ENCODE results near the gene AK8.

Gene AK8

DNA sequence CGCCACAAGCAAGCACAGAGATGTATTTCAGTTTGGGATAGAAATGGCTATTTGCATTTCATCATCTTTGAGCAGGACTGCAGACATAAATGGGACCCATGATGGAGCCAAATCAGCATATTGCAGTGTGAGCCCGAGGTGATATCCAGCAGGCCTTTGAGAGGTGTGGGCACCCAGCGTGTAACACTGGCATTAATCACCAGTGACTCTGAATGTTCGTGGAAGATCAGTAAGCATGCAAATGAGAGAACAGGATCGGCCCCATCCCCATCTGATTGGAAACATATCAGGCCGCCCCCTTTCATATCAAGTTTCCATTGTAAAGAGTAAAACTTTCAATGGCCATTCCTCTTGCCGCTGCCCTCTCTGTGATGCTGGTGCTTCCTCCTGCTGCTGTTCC is 123.8 kb downstream of the AK8 start:
- Histone ChIP-seq H3K4me2 (ENCODE audit: low read length) (no peak overlapping the region), H3K4me3 (ENCODE audit: low read length) (no peak overlapping the region), H3K9ac (ENCODE audit: low read length) (no peak overlapping the region), H3K36me3 (replicated peaks; ENCODE audit: low read depth, low read length) (no peaks in the 10 kb centered on the region), H2AFZ (ENCODE audit: low read depth, low read length) (no peak overlapping the region), H3K27ac (ENCODE audit: low read length) (no peak overlapping the region), H4K20me1 (ENCODE audit: insufficient read depth, low read length) (no peaks in the 10 kb centered on the region), H3K27me3 (ENCODE audit: low read depth, low read length) (peaks cover 6% of the 10 kb centered on the region), H3K9me3 (ENCODE audit: insufficient read depth, low read length) (no peaks in the 10 kb centered on the region), H3K79me2 (ENCODE audit: low read length) (no peaks in the 10 kb centered on the region), H3K4me1 (ENCODE audit: low read length) (no peaks in the 10 kb centered on the region)
- TF ChIP-seq, protein P1, sequence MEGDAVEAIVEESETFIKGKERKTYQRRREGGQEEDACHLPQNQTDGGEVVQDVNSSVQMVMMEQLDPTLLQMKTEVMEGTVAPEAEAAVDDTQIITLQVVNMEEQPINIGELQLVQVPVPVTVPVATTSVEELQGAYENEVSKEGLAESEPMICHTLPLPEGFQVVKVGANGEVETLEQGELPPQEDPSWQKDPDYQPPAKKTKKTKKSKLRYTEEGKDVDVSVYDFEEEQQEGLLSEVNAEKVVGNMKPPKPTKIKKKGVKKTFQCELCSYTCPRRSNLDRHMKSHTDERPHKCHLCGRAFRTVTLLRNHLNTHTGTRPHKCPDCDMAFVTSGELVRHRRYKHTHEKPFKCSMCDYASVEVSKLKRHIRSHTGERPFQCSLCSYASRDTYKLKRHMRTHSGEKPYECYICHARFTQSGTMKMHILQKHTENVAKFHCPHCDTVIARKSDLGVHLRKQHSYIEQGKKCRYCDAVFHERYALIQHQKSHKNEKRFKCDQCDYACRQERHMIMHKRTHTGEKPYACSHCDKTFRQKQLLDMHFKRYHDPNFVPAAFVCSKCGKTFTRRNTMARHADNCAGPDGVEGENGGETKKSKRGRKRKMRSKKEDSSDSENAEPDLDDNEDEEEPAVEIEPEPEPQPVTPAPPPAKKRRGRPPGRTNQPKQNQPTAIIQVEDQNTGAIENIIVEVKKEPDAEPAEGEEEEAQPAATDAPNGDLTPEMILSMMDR (IDR thresholded peaks at IDR 0.05; ENCODE audit: low read depth, low read length): no peak
- no peak for TF ChIP-seq EZH2phosphoT487 (IDR thresholded peaks at IDR 0.05; ENCODE audit: low read depth)

DNA sequence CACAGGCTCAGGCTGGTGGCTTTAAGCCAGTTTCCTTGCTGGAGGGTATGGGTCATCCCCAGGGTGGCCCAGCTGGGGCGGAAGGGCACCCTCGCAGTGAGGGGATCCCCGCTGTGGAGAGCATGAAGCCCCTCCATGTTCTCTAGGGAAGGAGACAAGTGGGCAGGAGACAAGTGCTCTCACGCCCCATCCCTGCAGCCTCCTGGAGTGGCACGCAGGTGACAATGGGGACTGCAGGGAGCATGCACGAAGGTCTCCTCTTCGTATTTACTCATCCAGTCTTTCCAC is 124.5 kb downstream of the AK8 start:
- Histone ChIP-seq H3K9me3 (ENCODE audit: insufficient read depth, low read length) (no peaks in the 10 kb centered on the region), H3K4me2 (ENCODE audit: low read length) (no peak overlapping the region), H3K79me2 (ENCODE audit: low read length) (no peaks in the 10 kb centered on the region), H3K27ac (ENCODE audit: low read length) (no peak overlapping the region), H2AFZ (ENCODE audit: low read depth, low read length) (no peak overlapping the region), H4K20me1 (ENCODE audit: insufficient read depth, low read length) (no peaks in the 10 kb centered on the region), H3K27me3 (ENCODE audit: low read depth, low read length) (peaks cover 6% of the 10 kb centered on the region), H3K4me3 (ENCODE audit: low read length) (no peak overlapping the region), H3K9ac (ENCODE audit: low read length) (no peak overlapping the region), H3K36me3 (replicated peaks; ENCODE audit: low read depth, low read length) (no peaks in the 10 kb centered on the region), H3K4me1 (ENCODE audit: low read length) (no peaks in the 10 kb centered on the region)
- TF ChIP-seq EZH2phosphoT487 (IDR thresholded peaks at IDR 0.05; ENCODE audit: low read depth): no peak
- TF ChIP-seq, protein P1 (IDR thresholded peaks at IDR 0.05; ENCODE audit: low read depth, low read length): no peak

DNA sequence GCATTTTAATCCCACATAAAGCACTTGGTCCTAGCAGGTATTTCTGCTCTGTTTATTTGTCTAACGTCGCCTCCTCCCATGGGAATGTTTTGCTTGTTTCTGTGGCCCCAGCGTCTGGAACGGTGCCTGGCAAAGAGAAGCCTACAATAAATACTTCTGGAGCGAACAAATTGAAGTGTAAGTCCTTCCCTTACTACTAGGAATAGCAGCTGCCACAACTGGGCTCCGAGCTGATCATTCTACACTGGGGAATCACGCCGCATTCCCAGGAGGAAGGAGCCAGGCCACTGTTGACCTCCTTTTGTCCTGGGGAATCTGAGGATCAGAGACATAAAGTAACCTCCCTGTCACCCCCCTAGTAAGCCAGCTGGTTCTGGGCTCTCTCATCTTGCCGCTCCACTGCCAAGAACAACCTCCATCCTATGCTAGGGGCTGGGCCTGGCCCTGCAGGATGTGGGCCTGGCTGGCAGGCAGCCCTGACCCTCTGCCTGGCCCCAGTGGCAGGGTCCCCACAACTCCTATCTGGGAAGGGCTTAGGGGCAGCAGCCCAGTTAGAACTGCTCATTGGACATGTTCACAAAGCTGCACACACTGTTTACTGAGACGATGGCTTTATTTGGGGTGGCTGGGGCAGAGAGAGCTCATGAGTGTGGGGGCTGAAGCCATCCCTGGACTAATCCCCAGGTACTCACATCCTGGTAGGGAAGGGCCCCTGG is 125.0 kb downstream of the AK8 start:
- H3K27ac ChIP-seq (ENCODE audit: low read length): no peak overlapping the region
- H2AFZ ChIP-seq (ENCODE audit: low read depth, low read length): no peak overlapping the region
- peaks cover 6% of the 10 kb centered on the region for H3K27me3 ChIP-seq (ENCODE audit: low read depth, low read length)
- no peak overlapping the region for H3K4me2 ChIP-seq (ENCODE audit: low read length)
- H3K4me3 ChIP-seq (ENCODE audit: low read length): no peak overlapping the region
- TF ChIP-seq, protein P1 (IDR thresholded peaks at IDR 0.05; ENCODE audit: low read depth, low read length): no peak
- no peak for TF ChIP-seq EZH2phosphoT487 (IDR thresholded peaks at IDR 0.05; ENCODE audit: low read depth)
- no peaks in the 10 kb centered on the region for H3K9me3 ChIP-seq (ENCODE audit: insufficient read depth, low read length)
- no peaks in the 10 kb centered on the region for H3K36me3 ChIP-seq (replicated peaks; ENCODE audit: low read depth, low read length)
- H3K79me2 ChIP-seq (ENCODE audit: low read length): no peaks in the 10 kb centered on the region
- H3K4me1 ChIP-seq (ENCODE audit: low read length): no peaks in the 10 kb centered on the region
- no peaks in the 10 kb centered on the region for H4K20me1 ChIP-seq (ENCODE audit: insufficient read depth, low read length)
- no peak overlapping the region for H3K9ac ChIP-seq (ENCODE audit: low read length)

DNA sequence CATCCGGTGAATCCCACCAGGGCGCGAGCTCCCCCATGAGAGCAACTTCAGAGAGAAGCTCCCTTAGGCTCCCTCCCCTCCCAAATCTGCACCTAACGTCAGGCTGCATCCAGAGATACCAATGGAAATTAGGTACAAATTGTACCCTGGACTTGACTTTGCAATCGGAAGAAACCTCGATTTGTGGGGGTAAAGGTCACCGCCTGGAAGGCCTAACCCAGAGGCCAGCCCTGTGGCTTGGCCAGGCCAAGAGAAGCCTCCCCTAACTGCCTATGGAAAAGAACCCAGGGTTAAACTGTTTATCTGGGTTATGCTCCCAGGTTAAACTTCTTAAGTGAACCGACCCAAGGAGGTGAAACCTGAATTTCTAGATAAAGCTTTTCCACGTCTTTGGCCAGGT is 127.4 kb downstream of the AK8 start:
- Histone ChIP-seq H4K20me1 (ENCODE audit: insufficient read depth, low read length) (no peaks in the 10 kb centered on the region), H3K27me3 (ENCODE audit: low read depth, low read length) (peaks cover 6% of the 10 kb centered on the region), H3K9ac (ENCODE audit: low read length) (no peak overlapping the region), H3K4me3 (ENCODE audit: low read length) (no peak overlapping the region), H3K79me2 (ENCODE audit: low read length) (no peaks in the 10 kb centered on the region), H3K36me3 (replicated peaks; ENCODE audit: low read depth, low read length) (no peaks in the 10 kb centered on the region), H3K4me1 (ENCODE audit: low read length) (no peaks in the 10 kb centered on the region), H2AFZ (ENCODE audit: low read depth, low read length) (no peak overlapping the region), H3K9me3 (ENCODE audit: insufficient read depth, low read length) (no peaks in the 10 kb centered on the region), H3K4me2 (ENCODE audit: low read length) (no peak overlapping the region), H3K27ac (ENCODE audit: low read length) (no peak overlapping the region)
- TF ChIP-seq, protein P1 (IDR thresholded peaks at IDR 0.05; ENCODE audit: low read depth, low read length): no peak
- TF ChIP-seq EZH2phosphoT487 (IDR thresholded peaks at IDR 0.05; ENCODE audit: low read depth): no peak

Measured in OCI-LY3 (cell line).